ENCODE measurements around the gene MPZL1. TPM values are rescaled to one million over a fixed set of nuclear protein-coding genes. Genes with fewer than 3 reads are reported as not detected.

MPZL1 gene
- total and polyA plus RNA-seq, 2 of the 13 experiments (the other 11 are each of a cell fraction or from before 2014, with no cell fraction given), result 38.0 to 68.7 TPM

- TF ChIP-seq XRCC5 (optimal IDR thresholded peaks at IDR 0.05; ENCODE audit: low read length) (peak; percentile 8), DRAP1 (CRISPR knock-in tag; IDR thresholded peaks at IDR 0.05) (peak; percentile 85), ZFP62 (CRISPR knock-in tag; IDR thresholded peaks at IDR 0.05) (no peak), ZNF280D (CRISPR knock-in tag; IDR thresholded peaks at IDR 0.05) (0 out of 2 replicates have a peak, but pooled peaks have one; percentile 17), SMAD3 (CRISPR knock-in tag; IDR thresholded peaks at IDR 0.05) (peak; percentile 85; the same call in 1 of the 2 replicates), SRSF1 (optimal IDR thresholded peaks at IDR 0.05; ENCODE audit: low read depth, low read length) (no peak), NRL (CRISPR knock-in tag; IDR thresholded peaks at IDR 0.05; ENCODE audit: borderline replicate concordance) (no peak), ZNF160 (CRISPR knock-in tag; IDR thresholded peaks at IDR 0.05) (no peak), ZMYM4 (CRISPR knock-in tag; IDR thresholded peaks at IDR 0.05) (peak; percentile 70), HMGA1 (CRISPR knock-in tag; conservative IDR thresholded peaks at IDR 0.05) (no peak), MAX (IDR thresholded peaks at IDR 0.05) (peak; percentile 23; the same call in 1 of the 2 replicates), MLX (CRISPR knock-in tag; IDR thresholded peaks at IDR 0.05) (0 out of 2 replicates have a peak, but pooled peaks have one; percentile 29), MTF1 (CRISPR knock-in tag; IDR thresholded peaks at IDR 0.05) (no peak), ZNF180 (CRISPR knock-in tag; IDR thresholded peaks at IDR 0.05; ENCODE audit: borderline replicate concordance, low read depth) (no peak)
- TF ChIP-seq, protein P1, sequence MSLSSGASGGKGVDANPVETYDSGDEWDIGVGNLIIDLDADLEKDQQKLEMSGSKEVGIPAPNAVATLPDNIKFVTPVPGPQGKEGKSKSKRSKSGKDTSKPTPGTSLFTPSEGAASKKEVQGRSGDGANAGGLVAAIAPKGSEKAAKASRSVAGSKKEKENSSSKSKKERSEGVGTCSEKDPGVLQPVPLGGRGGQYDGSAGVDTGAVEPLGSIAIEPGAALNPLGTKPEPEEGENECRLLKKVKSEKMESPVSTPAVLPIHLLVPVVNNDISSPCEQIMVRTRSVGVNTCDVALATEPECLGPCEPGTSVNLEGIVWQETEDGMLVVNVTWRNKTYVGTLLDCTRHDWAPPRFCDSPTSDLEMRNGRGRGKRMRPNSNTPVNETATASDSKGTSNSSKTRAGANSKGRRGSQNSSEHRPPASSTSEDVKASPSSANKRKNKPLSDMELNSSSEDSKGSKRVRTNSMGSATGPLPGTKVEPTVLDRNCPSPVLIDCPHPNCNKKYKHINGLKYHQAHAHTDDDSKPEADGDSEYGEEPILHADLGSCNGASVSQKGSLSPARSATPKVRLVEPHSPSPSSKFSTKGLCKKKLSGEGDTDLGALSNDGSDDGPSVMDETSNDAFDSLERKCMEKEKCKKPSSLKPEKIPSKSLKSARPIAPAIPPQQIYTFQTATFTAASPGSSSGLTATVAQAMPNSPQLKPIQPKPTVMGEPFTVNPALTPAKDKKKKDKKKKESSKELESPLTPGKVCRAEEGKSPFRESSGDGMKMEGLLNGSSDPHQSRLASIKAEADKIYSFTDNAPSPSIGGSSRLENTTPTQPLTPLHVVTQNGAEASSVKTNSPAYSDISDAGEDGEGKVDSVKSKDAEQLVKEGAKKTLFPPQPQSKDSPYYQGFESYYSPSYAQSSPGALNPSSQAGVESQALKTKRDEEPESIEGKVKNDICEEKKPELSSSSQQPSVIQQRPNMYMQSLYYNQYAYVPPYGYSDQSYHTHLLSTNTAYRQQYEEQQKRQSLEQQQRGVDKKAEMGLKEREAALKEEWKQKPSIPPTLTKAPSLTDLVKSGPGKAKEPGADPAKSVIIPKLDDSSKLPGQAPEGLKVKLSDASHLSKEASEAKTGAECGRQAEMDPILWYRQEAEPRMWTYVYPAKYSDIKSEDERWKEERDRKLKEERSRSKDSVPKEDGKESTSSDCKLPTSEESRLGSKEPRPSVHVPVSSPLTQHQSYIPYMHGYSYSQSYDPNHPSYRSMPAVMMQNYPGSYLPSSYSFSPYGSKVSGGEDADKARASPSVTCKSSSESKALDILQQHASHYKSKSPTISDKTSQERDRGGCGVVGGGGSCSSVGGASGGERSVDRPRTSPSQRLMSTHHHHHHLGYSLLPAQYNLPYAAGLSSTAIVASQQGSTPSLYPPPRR (CRISPR knock-in tag; IDR thresholded peaks at IDR 0.05; ENCODE audit: borderline replicate concordance), result no peak
- TF ChIP-seq, protein P2, sequence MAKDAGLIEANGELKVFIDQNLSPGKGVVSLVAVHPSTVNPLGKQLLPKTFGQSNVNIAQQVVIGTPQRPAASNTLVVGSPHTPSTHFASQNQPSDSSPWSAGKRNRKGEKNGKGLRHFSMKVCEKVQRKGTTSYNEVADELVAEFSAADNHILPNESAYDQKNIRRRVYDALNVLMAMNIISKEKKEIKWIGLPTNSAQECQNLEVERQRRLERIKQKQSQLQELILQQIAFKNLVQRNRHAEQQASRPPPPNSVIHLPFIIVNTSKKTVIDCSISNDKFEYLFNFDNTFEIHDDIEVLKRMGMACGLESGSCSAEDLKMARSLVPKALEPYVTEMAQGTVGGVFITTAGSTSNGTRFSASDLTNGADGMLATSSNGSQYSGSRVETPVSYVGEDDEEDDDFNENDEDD (CRISPR knock-in tag; IDR thresholded peaks at IDR 0.05; ENCODE audit: borderline replicate concordance), result peak; percentile 43; the same call in 1 of the 2 replicates
Measured at GRCh38 chr1:167715157-167715999, 6.4 kb upstream of the MPZL1 start (continued).
